Neural progenitor cell (in vitro differentiated cells): ENCODE measurements around the gene TOGARAM2. TPM values are rescaled to one million over a fixed set of nuclear protein-coding genes. Genes with fewer than 3 reads are reported as not detected.
A peak's percentile ranks its signal among the peaks of the same experiment; 100 is the strongest.

Experiments used
- DNase-seq: peaks from one replicate; pipeline ENCODE4 v3.0.0-alpha.2; 2016; ENCODE audit warnings: low spot score
- H2AFZ ChIP-seq: fragments of 200-600 bp; sonication (generic); replicated peaks from 2 replicates; pipeline ENCODE4 v1.6.1; 2016; ENCODE audit warnings: antibody characterized with exemption
- H3F3A ChIP-seq: fragments of 200-600 bp; sonication (generic); 2 replicates; pipeline ENCODE4 v1.6.1; 2016; ENCODE audit warnings: antibody characterized with exemption, low read depth
- H3K27ac ChIP-seq: fragments of 200-600 bp; sonication (generic); 2 replicates; pipeline ENCODE4 v1.5.1; 2016; ENCODE audit warnings: mild to moderate bottlenecking
- H3K27me3 ChIP-seq: fragments of 200-600 bp; sonication (generic); 2 replicates; pipeline ENCODE4 v1.6.1; 2016; ENCODE audit warnings: mild to moderate bottlenecking, moderate library complexity
- H3K36me3 ChIP-seq: fragments of 200-600 bp; sonication (generic); 2 replicates; pipeline ENCODE4 v1.5.1; 2016
- H3K4me1 ChIP-seq: fragments of 200-600 bp; sonication (generic); 2 replicates; pipeline ENCODE4 v1.6.1; 2016; ENCODE audit warnings: mixed run types
- H3K4me2 ChIP-seq: fragments of 200-600 bp; sonication (generic); 2 replicates; pipeline ENCODE4 v1.6.1; 2016
- H3K4me3 ChIP-seq: fragments of 200-600 bp; sonication (generic); 2 replicates; pipeline ENCODE4 v1.5.1; 2016
- H3K79me2 ChIP-seq: fragments of 200-600 bp; sonication (generic); 2 replicates; pipeline ENCODE4 v1.6.1; 2016; ENCODE audit warnings: low read depth
- H3K9ac ChIP-seq: fragments of 200-600 bp; sonication (generic); 2 replicates; pipeline ENCODE4 v1.6.1; 2016
- H3K9me3 ChIP-seq: fragments of 200-600 bp; sonication (generic); 2 replicates; pipeline ENCODE4 v1.5.1; 2016; ENCODE audit warnings: low read depth
- H4K20me1 ChIP-seq: fragments of 200-600 bp; sonication (generic); 2 replicates; pipeline ENCODE4 v1.6.1; 2016; ENCODE audit warnings: low read depth
- H3K27ac Mint-ChIP-seq: 3 replicates; pipeline ENCODE4 v1.8.0; 2021; ENCODE audit warnings: mixed read lengths
- H3K27me3 Mint-ChIP-seq: 2 replicates; pipeline ENCODE4 v1.8.0; 2022; ENCODE audit warnings: low read depth, mild to moderate bottlenecking, inconsistent platforms, moderate library complexity, mixed read lengths; ENCODE audit not compliant: insufficient read depth
- H3K36me3 Mint-ChIP-seq: 3 replicates; pipeline ENCODE4 v1.8.0; 2021; ENCODE audit warnings: mixed read lengths
- H3K4me1 Mint-ChIP-seq: 3 replicates; pipeline ENCODE4 v1.8.0; 2021; ENCODE audit warnings: mixed read lengths
- H3K4me3 Mint-ChIP-seq: 3 replicates; pipeline ENCODE4 v1.8.0; 2021; ENCODE audit warnings: mild to moderate bottlenecking, moderate library complexity, mixed read lengths
- H3K9me3 Mint-ChIP-seq: 3 replicates; pipeline ENCODE4 v1.8.0; 2020; ENCODE audit warnings: mixed read lengths
- EZH2 ChIP-seq: fragments of 200-600 bp; sonication (generic); IDR thresholded peaks from 2 replicates; pipeline ENCODE4 v1.6.1; 2017; ENCODE audit warnings: antibody characterized with exemption, mild to moderate bottlenecking, moderate library complexity
- EZH2phosphoT487 ChIP-seq: fragments of 200-600 bp; sonication (generic); IDR thresholded peaks from 2 replicates; pipeline ENCODE4 v1.6.1; 2017; ENCODE audit warnings: antibody characterized with exemption
- total RNA-seq: library from RNA; depleted of rRNA; stranded (reverse); fragments of >200 nt; gene quantifications from 2 replicates; pipeline ENCODE4 v1.2.3, GENCODE V29; 2015; ENCODE audit warnings: low replicate concordance
- TF ChIP-seq, protein P1 (sequence below): fragments of 200-600 bp; sonication (generic); IDR thresholded peaks from 2 replicates; pipeline ENCODE4 v1.5.1; 2017; ENCODE audit warnings: antibody characterized with exemption, mild to moderate bottlenecking

Gene TOGARAM2
- total RNA-seq, 1 donor from 2014 or later, result 0.04 TPM

DNA sequence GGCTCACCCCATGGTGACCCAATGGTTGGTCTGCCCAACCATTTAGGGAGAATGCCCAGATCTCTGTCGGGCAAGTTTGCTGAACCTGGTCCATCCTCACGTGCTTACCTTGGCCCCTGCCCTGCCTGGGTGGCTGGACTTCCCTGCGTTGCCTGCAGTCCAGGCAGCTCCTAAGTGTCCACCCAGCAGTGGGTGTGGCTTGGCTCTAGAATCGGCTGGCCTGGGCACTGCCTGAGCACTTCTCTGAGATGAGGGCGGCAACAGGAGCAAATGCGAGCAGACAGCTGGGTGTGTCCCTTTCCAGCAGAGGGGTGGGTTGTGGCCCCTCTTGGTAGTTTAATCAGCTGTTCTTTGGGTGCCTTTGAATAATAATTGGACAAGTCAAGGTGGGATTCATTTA lies 82.0 kb downstream of the TOGARAM2 start:
- H3K36me3 ChIP-seq, result no peaks in the 10 kb centered on the region
- H4K20me1 ChIP-seq, result peaks cover 6% of the 10 kb centered on the region
- H3F3A ChIP-seq, result peaks cover 26% of the 10 kb centered on the region
- H3K9ac ChIP-seq, result no peak overlapping the region
- Mint-ChIP-seq H3K27ac (peak overlapping the region; percentile 29), H3K4me1 (peaks cover 60% of the 10 kb centered on the region), H3K4me3 (no peak overlapping the region), H3K27me3 (peaks cover 4% of the 10 kb centered on the region), H3K36me3 (no peaks in the 10 kb centered on the region), H3K9me3 (no peaks in the 10 kb centered on the region)
- H3K4me3 ChIP-seq, result no peak overlapping the region
- peaks cover 36% of the 10 kb centered on the region for H3K4me1 ChIP-seq
- H3K9me3 ChIP-seq, result no peaks in the 10 kb centered on the region
- no peak overlapping the region for H3K27ac ChIP-seq
- no peak overlapping the region for H2AFZ ChIP-seq
- TF ChIP-seq EZH2phosphoT487, result no peak
- no peak for TF ChIP-seq EZH2
- TF ChIP-seq, protein P1, sequence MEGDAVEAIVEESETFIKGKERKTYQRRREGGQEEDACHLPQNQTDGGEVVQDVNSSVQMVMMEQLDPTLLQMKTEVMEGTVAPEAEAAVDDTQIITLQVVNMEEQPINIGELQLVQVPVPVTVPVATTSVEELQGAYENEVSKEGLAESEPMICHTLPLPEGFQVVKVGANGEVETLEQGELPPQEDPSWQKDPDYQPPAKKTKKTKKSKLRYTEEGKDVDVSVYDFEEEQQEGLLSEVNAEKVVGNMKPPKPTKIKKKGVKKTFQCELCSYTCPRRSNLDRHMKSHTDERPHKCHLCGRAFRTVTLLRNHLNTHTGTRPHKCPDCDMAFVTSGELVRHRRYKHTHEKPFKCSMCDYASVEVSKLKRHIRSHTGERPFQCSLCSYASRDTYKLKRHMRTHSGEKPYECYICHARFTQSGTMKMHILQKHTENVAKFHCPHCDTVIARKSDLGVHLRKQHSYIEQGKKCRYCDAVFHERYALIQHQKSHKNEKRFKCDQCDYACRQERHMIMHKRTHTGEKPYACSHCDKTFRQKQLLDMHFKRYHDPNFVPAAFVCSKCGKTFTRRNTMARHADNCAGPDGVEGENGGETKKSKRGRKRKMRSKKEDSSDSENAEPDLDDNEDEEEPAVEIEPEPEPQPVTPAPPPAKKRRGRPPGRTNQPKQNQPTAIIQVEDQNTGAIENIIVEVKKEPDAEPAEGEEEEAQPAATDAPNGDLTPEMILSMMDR, result no peak
- no peaks in the 10 kb centered on the region for H3K27me3 ChIP-seq
- DNase-seq, result no peak
- H3K4me2 ChIP-seq, result no peak overlapping the region
- H3K79me2 ChIP-seq, result no peaks in the 10 kb centered on the region

DNA sequence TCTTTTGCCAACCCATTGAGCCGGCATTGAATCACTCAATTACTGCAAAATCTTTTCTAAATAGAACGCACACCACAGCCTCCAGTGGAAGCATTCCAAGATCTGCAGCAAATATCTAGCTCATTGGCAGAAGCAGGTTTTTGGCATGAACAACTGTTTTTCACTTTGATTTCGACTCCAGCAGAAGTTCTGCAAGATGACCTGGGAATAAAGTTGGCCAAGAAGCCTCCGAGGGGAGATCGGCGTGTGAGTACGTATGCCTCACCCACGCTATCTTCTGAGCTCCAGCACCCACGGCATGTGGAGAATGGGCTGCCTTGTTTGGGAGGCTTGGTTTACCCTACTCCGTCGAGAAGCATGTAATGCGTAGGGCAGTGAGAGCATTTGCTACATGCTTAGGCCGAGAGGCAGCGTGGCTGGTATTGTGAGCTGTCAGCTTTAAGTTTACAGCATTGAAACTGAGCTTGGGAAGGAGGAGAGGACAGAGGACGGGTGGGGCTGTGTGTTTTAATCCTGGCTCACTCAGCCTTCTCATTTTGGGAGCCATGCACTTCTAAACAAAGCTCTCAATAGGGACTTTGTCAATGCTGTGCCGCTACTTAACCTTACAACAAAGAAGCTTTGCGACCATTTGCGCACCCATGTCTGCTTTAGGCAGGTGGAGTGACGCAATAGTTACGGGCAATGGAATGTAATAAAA lies 82.7 kb downstream of the TOGARAM2 start:
- TF ChIP-seq EZH2, result no peak
- no peak for TF ChIP-seq EZH2phosphoT487
- TF ChIP-seq, protein P1, result no peak
- Mint-ChIP-seq H3K4me3 (peak overlapping the region; percentile 36), H3K27ac (peak overlapping the region; percentile 75), H3K36me3 (no peaks in the 10 kb centered on the region), H3K9me3 (no peaks in the 10 kb centered on the region), H3K4me1 (peaks cover 60% of the 10 kb centered on the region), H3K27me3 (peaks cover 4% of the 10 kb centered on the region)
- Histone ChIP-seq H3K27me3 (no peaks in the 10 kb centered on the region), H3K9me3 (no peaks in the 10 kb centered on the region), H4K20me1 (peaks cover 6% of the 10 kb centered on the region), H2AFZ (no peak overlapping the region), H3K4me1 (peaks cover 36% of the 10 kb centered on the region), H3K4me2 (peak overlapping the region; percentile 65), H3F3A (peaks cover 26% of the 10 kb centered on the region), H3K79me2 (no peaks in the 10 kb centered on the region), H3K27ac (no peak overlapping the region), H3K36me3 (no peaks in the 10 kb centered on the region), H3K4me3 (no peak overlapping the region), H3K9ac (no peak overlapping the region)
- DNase-seq, result peak; percentile 68

DNA sequence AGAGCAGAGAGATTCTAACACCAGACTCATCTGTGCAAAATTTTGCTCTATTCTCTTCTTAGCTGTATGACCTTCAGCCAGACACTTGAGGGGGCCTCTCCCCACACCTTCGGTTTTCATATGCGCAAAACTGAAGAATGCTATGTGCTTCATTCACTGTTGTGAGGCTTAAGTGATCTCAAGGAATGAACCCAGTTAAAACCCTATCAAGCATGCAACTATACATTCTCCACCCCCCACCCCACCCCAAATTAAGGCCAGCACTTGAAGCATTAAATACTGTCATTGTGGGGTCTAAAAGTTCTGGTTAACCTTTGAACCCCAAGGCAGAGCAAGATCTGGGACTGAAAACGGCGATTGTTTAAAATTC lies 83.2 kb downstream of the TOGARAM2 start:
- Histone ChIP-seq H3F3A (peaks cover 26% of the 10 kb centered on the region), H3K4me1 (peaks cover 36% of the 10 kb centered on the region), H4K20me1 (peaks cover 6% of the 10 kb centered on the region), H3K9ac (no peak overlapping the region), H3K4me2 (peak overlapping the region; percentile 65), H3K27me3 (no peaks in the 10 kb centered on the region), H3K9me3 (no peaks in the 10 kb centered on the region), H2AFZ (no peak overlapping the region), H3K4me3 (no peak overlapping the region), H3K79me2 (no peaks in the 10 kb centered on the region), H3K36me3 (no peaks in the 10 kb centered on the region), H3K27ac (no peak overlapping the region)
- Mint-ChIP-seq H3K4me3 (no peak overlapping the region), H3K27ac (peak overlapping the region; percentile 75), H3K9me3 (no peaks in the 10 kb centered on the region), H3K36me3 (no peaks in the 10 kb centered on the region), H3K4me1 (peaks cover 56% of the 10 kb centered on the region), H3K27me3 (peaks cover 4% of the 10 kb centered on the region)
- TF ChIP-seq EZH2 (no peak), EZH2phosphoT487 (no peak)
- TF ChIP-seq, protein P1, result no peak
- no peak for DNase-seq
